ENCODE measurements around the gene IGF2BP2. TPM values are rescaled to one million over a fixed set of nuclear protein-coding genes. Genes with fewer than 3 reads are reported as not detected.

IGF2BP2 gene
- total and polyA plus RNA-seq, 2 of the 4 experiments (the other 2 are of a cell fraction), result 23.4 to 88.2 TPM

GRCh38 chr3:185859294-185859972 lies 34.6 kb upstream of the IGF2BP2 start:
- ATAC-seq (ENCODE audit: low read depth) (no peak), DNase-seq (no peak)
- H4K8ac ChIP-seq (ENCODE audit: low read depth in 2 of 2, low read length in 2 of 2), result no peak overlapping the region
- H4K20me1 ChIP-seq (ENCODE audit: insufficient read depth, low read length), result no peaks in the 10 kb centered on the region
- no peak overlapping the region for H2AK5ac ChIP-seq (ENCODE audit: low read depth, low read length)
- H3K14ac ChIP-seq (replicated peaks; ENCODE audit: low read depth, low read length), result no peak overlapping the region
- no peak overlapping the region for H3K4me3 ChIP-seq (ENCODE audit: insufficient read depth, low read depth, low read length)
- H4K5ac ChIP-seq (ENCODE audit: low read depth, low read length), result no peak overlapping the region
- no peak overlapping the region for H2BK15ac ChIP-seq (ENCODE audit: low read depth, low read length)
- no TSS peak for BruUV-seq (replicated peaks)
- H3K4me1 ChIP-seq (ENCODE audit: control insufficient read depth, insufficient read depth, low read length), result no peaks in the 10 kb centered on the region
- H3K79me1 ChIP-seq (ENCODE audit: low read depth in 1 of 2, low read length in 2 of 2), result no peaks in the 10 kb centered on the region
- no peak overlapping the region for H3K4me2 ChIP-seq (ENCODE audit: low read depth, low read length)
- no peak overlapping the region for H3K4ac ChIP-seq (ENCODE audit: low read depth, low read length)
- H3K9me1 ChIP-seq (ENCODE audit: insufficient read depth, low read length), result no peaks in the 10 kb centered on the region
- no peak for TF ChIP-seq BHLHE40 (IDR thresholded peaks at IDR 0.05; ENCODE audit: low read depth, low read length)
- TF ChIP-seq MAZ (IDR thresholded peaks at IDR 0.05; ENCODE audit: borderline replicate concordance, low read depth, low read length), result no peak
- no peak for TF ChIP-seq POLR2A (IDR thresholded peaks at IDR 0.05; ENCODE audit: low read depth, low read length)
- no peak for TF ChIP-seq CEBPB (IDR thresholded peaks at IDR 0.05; ENCODE audit: low read depth, low read length)
- no peak for TF ChIP-seq RFX5 (IDR thresholded peaks at IDR 0.05; ENCODE audit: low read depth, low read length)
- TF ChIP-seq RAD21 (IDR thresholded peaks at IDR 0.05; ENCODE audit: low read length), result no peak
- TF ChIP-seq, protein P1, sequence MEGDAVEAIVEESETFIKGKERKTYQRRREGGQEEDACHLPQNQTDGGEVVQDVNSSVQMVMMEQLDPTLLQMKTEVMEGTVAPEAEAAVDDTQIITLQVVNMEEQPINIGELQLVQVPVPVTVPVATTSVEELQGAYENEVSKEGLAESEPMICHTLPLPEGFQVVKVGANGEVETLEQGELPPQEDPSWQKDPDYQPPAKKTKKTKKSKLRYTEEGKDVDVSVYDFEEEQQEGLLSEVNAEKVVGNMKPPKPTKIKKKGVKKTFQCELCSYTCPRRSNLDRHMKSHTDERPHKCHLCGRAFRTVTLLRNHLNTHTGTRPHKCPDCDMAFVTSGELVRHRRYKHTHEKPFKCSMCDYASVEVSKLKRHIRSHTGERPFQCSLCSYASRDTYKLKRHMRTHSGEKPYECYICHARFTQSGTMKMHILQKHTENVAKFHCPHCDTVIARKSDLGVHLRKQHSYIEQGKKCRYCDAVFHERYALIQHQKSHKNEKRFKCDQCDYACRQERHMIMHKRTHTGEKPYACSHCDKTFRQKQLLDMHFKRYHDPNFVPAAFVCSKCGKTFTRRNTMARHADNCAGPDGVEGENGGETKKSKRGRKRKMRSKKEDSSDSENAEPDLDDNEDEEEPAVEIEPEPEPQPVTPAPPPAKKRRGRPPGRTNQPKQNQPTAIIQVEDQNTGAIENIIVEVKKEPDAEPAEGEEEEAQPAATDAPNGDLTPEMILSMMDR (conservative IDR thresholded peaks at IDR 0.05; ENCODE audit: low read depth, low read length), result no peak
- no peak for TF ChIP-seq ELK1 (IDR thresholded peaks at IDR 0.05; ENCODE audit: borderline replicate concordance, low read depth, low read length)
- no peak for TF ChIP-seq NFE2L2 (IDR thresholded peaks at IDR 0.05; ENCODE audit: low read depth, low read length)
- TF ChIP-seq CHD1 (IDR thresholded peaks at IDR 0.05; ENCODE audit: low read depth, low read length), result no peak
- TF ChIP-seq RCOR1 (IDR thresholded peaks at IDR 0.05; ENCODE audit: insufficient replicate concordance, low read length), result no peak
- no peak for TF ChIP-seq USF2 (IDR thresholded peaks at IDR 0.05; ENCODE audit: low read depth, low read length)
- TF ChIP-seq FOS (IDR thresholded peaks at IDR 0.05; ENCODE audit: low read depth, low read length), result no peak
- no peak for TF ChIP-seq SMC3 (IDR thresholded peaks at IDR 0.05; ENCODE audit: low read depth, low read length)
- CTCF ChIA-PET, result no interaction called here
- no CpG with 5 or more reads among the region's 4 CpGs for WGBS, 2 experiments (ENCODE audit: extremely low coverage in 2 of 2, insufficient read length in 1 of 2)
- dilution Hi-C loops (cut with HindIII; ENCODE audit: low sequenced_read_pairs, unreplicated experiment), result no loop called here
- no peak overlapping the region for H2AFZ ChIP-seq (replicated peaks; ENCODE audit: low read length, poor library complexity)
- no peak overlapping the region for H2AK9ac ChIP-seq (replicated peaks; ENCODE audit: low read depth, low read length, poor library complexity)
- no peaks in the 10 kb centered on the region for H3K9me3 ChIP-seq (ENCODE audit: control insufficient read depth, insufficient read depth, low read length)
- POLR2A ChIA-PET (ENCODE audit: unreplicated experiment), result no interaction called here
- H2BK20ac ChIP-seq (ENCODE audit: low read depth, low read length), result no peak overlapping the region
- H3K56ac ChIP-seq (ENCODE audit: extremely low read depth, insufficient read depth, low read length), result no peak overlapping the region
- H4K91ac ChIP-seq (ENCODE audit: insufficient read depth, low read depth, low read length), result no peak overlapping the region
- H3K36me3 ChIP-seq (ENCODE audit: control insufficient read depth, insufficient read depth, low read length), result no peaks in the 10 kb centered on the region
- no peak overlapping the region for H2BK120ac ChIP-seq (ENCODE audit: low read depth, low read length)
- no peaks in the 10 kb centered on the region; the same call in 1 of the 2 replicates for H3K27me3 ChIP-seq (ENCODE audit: control insufficient read depth, insufficient read depth, low read length)
- H3K18ac ChIP-seq (ENCODE audit: low read depth, low read length), result no peak overlapping the region
- no peak overlapping the region for H3K9ac ChIP-seq (ENCODE audit: low read depth, low read length)
- no peak overlapping the region for H2BK5ac ChIP-seq (ENCODE audit: low read depth, low read length, poor library complexity, severe bottlenecking)
- in situ Hi-C loops (cut with MboI; ENCODE audit: low sequenced_read_pairs), result no loop called here
- no peak overlapping the region for H3K23ac ChIP-seq (ENCODE audit: low read depth, low read length)
- intact Hi-C loops (cut with micrococcal nuclease), result no loop called here
- no peak overlapping the region for H3K27ac ChIP-seq (ENCODE audit: insufficient read depth, low read length)
